Measurements from ENCODE around the gene HTR3E.

Gene HTR3E

GRCh38 chr3:184154885-184155643, 58.2 kb downstream of the HTR3E start, which contains the start of gene DVL3:
Gene DVL3 (plus strand): TSS chr3:184155377. CDS start chr3:184155636, 259 bp downstream.
- Histone ChIP-seq H3K4me3 (peak within 1 kb of the TSS; percentile 82), H3K27ac (peak within 1 kb of the TSS; percentile 89 to 91)
- no peak for TF ChIP-seq CTCF (IDR thresholded peaks at IDR 0.05)
- no peak for DNase-seq (ENCODE audit: low spot score)

- Histone ChIP-seq H3K27ac (peak overlapping the region; percentile 89 to 91), H3K4me3 (peak overlapping the region; percentile 82)
- no peak for DNase-seq (ENCODE audit: low spot score)
- no peak for TF ChIP-seq CTCF (IDR thresholded peaks at IDR 0.05)
Measured at GRCh38 chr3:184155644-184156521, 59.0 kb downstream of the HTR3E start.

GRCh38 chr3:184156522-184156955, 59.7 kb downstream of the HTR3E start:
- TF ChIP-seq CTCF (IDR thresholded peaks at IDR 0.05): no peak
- Histone ChIP-seq H3K4me3 (peak overlapping the region; percentile 82), H3K27ac (peak overlapping the region; percentile 89 to 91)
- no peak for DNase-seq (ENCODE audit: low spot score)

Data from coronary artery (tissue), 2 donors.